Fibroblast of pulmonary artery (primary cell): ENCODE results near the gene SELENBP1.
"Not testable (repeated sequence)": the region's sequence is repeated elsewhere in the genome, so short reads cannot be mapped to it uniquely, and the experiment has no call there.

ENCODE experiments used
- DNase-seq: peaks from one replicate; pipeline ENCODE4 v3.0.0-alpha.2; 2010; ENCODE audit warnings: low read depth
- H3K4me3 ChIP-seq: replicated peaks from 2 replicates; pipeline ENCODE4 v1.5.1; 2011; ENCODE audit warnings: low read depth, mild to moderate bottlenecking, control low read depth, low read length, moderate library complexity
- TF ChIP-seq, protein P1 (sequence below): IDR thresholded peaks from 2 replicates; pipeline ENCODE4 v1.5.1; 2011; ENCODE audit warnings: mild to moderate bottlenecking, control low read depth, low read length, inconsistent platforms; ENCODE audit errors: missing control alignments

SELENBP1 gene

DNA sequence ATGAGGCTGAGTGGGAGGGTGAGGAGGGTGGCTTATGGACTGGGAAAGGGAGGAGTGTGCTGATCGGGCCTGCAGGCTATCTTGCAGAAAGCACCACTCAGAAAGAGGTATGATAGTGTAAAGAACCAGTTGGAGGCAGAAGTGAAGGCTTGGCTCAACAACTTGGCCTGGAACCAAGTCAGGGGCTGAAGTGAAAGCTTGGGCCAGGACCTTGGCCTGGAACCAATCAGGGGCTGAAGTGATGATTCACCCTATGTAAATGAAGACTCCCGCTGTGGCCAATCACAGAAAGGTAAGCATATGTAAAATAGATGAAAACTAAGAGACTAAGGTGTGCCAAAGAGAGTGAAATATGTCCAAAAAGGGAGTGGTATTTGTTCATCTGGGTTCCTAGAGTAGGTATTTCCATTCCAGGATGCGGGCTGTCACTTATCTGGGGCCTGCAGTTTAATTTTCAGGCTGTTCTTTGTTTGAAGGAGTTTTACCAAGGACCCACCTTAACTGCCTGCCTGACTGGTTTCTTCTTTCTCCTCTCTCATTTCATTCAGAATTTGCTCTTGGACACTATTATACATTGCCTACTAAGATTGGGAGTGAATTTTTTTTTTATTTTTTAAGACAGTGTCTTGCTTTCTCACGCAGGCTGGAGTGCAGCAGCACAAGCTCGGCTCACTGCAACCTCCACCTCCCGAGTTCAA is 20.3 kb downstream of the SELENBP1 start:
- peak; percentile 65 for DNase-seq

DNA sequence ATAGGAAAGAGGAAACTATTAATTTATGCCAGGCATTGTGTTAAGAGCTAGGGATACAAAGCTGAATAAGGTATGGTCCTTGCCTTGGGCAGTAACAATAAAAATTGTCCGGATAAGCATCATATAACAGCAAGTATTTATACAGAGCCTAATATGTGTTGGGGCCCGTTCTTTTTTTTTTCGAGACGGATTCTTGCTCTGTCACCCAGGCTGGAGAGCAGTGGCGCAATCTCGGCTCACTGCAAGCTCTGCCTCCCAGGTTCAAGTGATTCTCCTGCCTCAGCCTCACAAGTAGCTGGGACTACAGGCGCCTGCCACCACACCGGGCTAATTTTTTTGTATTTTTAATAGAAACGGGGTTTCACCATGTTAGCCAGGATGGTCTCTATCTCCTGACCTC is 22.2 kb downstream of the SELENBP1 start:
- not testable (repeated sequence) for DNase-seq, H3K4me3 ChIP-seq

More for the DNA sequence above, 20.3 kb downstream of the SELENBP1 start:
- no peak overlapping the region for H3K4me3 ChIP-seq
- TF ChIP-seq, protein P1, sequence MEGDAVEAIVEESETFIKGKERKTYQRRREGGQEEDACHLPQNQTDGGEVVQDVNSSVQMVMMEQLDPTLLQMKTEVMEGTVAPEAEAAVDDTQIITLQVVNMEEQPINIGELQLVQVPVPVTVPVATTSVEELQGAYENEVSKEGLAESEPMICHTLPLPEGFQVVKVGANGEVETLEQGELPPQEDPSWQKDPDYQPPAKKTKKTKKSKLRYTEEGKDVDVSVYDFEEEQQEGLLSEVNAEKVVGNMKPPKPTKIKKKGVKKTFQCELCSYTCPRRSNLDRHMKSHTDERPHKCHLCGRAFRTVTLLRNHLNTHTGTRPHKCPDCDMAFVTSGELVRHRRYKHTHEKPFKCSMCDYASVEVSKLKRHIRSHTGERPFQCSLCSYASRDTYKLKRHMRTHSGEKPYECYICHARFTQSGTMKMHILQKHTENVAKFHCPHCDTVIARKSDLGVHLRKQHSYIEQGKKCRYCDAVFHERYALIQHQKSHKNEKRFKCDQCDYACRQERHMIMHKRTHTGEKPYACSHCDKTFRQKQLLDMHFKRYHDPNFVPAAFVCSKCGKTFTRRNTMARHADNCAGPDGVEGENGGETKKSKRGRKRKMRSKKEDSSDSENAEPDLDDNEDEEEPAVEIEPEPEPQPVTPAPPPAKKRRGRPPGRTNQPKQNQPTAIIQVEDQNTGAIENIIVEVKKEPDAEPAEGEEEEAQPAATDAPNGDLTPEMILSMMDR, result no peak

DNA sequence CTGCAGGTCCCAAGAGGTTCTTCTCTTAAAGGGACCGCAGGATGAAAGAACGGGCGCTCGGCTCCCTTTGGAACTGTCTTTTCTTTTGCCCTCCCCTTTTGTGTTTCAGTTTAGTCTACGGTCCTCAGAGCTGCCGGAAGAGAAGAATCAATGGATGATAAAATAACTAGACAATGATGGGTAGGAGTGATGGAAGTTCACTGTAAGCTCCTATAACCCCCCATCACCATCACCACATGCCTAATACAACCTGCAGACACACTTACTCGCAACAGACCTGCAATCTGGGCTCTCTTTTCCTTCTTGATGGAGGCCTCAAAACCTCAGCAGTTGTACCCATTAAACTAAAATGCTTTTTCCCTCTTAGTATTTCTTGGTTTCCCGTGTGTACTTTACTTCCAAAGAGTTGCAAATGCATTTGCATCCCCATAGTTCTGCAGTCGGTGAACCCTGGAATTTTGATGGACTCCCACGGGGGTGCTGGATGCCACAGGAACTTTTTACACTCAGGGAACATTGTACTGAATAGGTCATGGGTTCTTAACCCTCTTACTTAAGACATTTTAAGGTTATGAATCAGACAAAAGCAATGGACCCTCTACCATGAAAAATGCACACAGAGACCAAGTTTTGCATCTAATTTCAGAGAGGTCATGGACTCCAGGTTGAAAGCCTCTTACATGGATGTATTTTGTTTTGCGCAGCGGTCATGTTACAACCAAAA is 24.8 kb downstream of the SELENBP1 start:
- DNase-seq, result no peak
- H3K4me3 ChIP-seq, result peak overlapping the region; percentile 74
- TF ChIP-seq, protein P1, result no peak

DNA sequence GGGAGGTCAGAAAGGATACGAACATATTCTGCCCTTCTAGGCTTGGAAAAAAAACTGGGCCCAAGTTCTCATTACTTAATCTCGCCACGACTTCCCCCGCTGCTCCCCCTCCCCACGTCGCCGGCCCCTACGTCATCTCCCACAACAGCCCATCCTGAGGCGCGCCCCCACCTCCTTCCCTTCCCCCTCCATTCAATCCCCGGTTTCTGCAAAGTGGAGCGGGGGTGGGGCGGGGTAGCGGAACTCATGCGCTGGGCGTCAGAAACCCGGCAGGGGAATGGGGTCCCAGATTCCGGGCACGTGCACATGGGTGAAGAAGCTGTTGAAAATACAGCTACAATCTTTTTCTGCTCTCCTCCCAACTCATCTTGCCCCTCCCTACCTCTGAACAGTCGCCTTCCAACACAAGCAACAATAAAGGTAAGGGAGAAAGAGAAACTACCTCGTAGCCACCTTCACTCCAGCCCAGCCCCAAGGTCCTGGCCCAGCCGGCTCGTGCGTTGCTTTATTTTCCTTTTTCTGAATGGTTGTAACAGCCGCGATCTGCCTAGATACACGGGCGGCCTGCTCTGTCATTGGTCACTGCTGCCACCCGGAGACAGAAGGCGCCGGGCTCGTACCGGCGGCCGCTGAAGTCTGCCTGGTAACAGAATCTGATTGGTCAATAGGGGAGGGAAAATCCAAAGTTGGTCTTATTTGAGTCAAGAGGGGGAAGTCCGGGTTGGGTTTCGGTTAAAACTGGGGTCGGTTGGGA is 25.6 kb downstream of the SELENBP1 start, which contains the start of gene RFX5:
TSS of gene RFX5 (minus strand) at position 484 of the 754 bp plus-strand sequence. CDS start 932 bp downstream, outside the sequence.
- peak within 1 kb of the TSS; percentile 74 for H3K4me3 ChIP-seq
- TF ChIP-seq, protein P1, result no peak
- peak; percentile 98 for DNase-seq

DNA sequence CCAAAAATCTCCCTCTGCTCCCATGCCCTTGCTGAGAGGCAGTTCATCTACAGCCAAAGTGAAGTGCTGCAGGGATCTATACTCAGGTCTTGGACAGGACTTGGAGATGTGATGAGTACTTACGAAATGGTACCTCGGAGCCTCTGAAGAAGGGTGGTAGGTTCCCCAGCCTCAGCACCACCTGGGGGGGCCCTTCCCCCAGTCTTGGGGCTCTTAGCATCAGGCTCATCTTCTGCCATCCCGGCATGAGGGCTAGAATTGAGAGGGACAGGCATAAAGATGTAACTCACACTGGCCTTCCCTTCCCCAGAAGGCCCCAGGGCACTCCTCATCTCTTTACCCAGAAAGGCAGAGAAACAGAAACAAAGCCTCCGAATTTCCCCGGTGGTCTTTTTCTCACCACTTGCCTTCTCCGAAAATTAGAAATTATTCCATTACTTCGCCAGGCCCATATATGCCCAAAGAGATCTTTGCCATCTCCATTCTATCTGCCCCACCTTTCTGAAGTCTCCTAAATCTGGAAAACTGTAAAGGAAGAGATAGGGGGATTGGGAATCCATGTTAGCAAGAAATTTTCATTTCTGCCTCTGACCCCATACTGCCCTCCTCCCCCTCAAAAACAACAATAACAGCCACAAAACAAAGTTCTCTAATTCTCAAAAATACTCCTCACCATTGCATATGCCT is 26.3 kb downstream of the SELENBP1 start:
- no peak for DNase-seq

DNA sequence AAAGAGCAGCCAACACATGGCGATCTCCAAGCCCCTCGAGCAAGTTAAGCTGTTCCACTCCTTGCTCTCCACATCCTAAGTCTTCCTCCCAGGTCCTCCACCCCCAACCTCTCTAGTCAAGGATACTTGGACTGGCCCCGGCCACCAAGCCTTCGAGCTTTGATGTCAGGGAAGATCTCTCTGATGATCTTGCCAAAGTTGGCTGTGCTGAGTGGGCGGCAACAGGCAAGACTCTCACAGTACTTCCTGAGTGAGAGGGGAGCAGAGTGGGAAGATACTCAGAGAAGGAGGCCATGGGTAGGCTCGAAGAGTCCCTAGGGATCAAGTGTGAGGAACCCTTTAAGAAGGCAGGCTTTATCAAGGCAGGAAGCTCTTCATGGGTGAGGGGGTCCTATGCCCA is 28.2 kb downstream of the SELENBP1 start:
- TF ChIP-seq, protein P1, result no peak
- no peak overlapping the region for H3K4me3 ChIP-seq
- DNase-seq, result no peak

More for the DNA sequence above, 26.3 kb downstream of the SELENBP1 start:
- TF ChIP-seq, protein P1, result no peak
- H3K4me3 ChIP-seq, result peak overlapping the region; percentile 74
